ENCODE results near the gene UBAC2.

Gene UBAC2

GRCh38 chr13:99393791-99394735 is 193.4 kb downstream of the UBAC2 start:
- Histone ChIP-seq H3F3A (ENCODE audit: insufficient read depth, low read length) (no peaks in the 10 kb centered on the region), H3K9me2 (ENCODE audit: low read depth, low read length) (no peaks in the 10 kb centered on the region), H3K4me2 (ENCODE audit: low read length) (no peak overlapping the region), H3K4me1 (ENCODE audit: insufficient read depth, low read length, severe bottlenecking) (no peaks in the 10 kb centered on the region), H3K9me3 (ENCODE audit: low read length) (no peaks in the 10 kb centered on the region), H4K20me1 (ENCODE audit: insufficient read depth, low read length) (no peaks in the 10 kb centered on the region), H2AFZ (ENCODE audit: low read length) (no peak overlapping the region), H3K4me3 (ENCODE audit: low read depth, low read length, poor library complexity, severe bottlenecking) (no peak overlapping the region), H3K27ac (ENCODE audit: low read depth, low read length, poor library complexity, severe bottlenecking) (no peak overlapping the region), H3K36me3 (ENCODE audit: insufficient read depth, low read length) (no peaks in the 10 kb centered on the region), H3K27me3 (ENCODE audit: insufficient read depth, low read length) (peaks cover 10% of the 10 kb centered on the region; the same call in 1 of the 2 replicates), H3K9ac (ENCODE audit: low read length) (no peak overlapping the region), H3K79me2 (ENCODE audit: insufficient read depth, low read length) (no peaks in the 10 kb centered on the region)
- no peak for TF ChIP-seq EZH2 (IDR thresholded peaks at IDR 0.05; ENCODE audit: borderline replicate concordance, low read length)
- no peak for TF ChIP-seq CTCF (IDR thresholded peaks at IDR 0.05; ENCODE audit: low read length)

- Histone ChIP-seq H3F3A (ENCODE audit: insufficient read depth, low read length) (no peaks in the 10 kb centered on the region), H3K79me2 (ENCODE audit: insufficient read depth, low read length) (no peaks in the 10 kb centered on the region), H2AFZ (ENCODE audit: low read length) (no peak overlapping the region), H3K4me1 (ENCODE audit: insufficient read depth, low read length, severe bottlenecking) (no peaks in the 10 kb centered on the region), H3K27me3 (ENCODE audit: insufficient read depth, low read length) (peaks cover 10% of the 10 kb centered on the region; the same call in 1 of the 2 replicates), H3K4me3 (ENCODE audit: low read depth, low read length, poor library complexity, severe bottlenecking) (no peak overlapping the region), H3K4me2 (ENCODE audit: low read length) (no peak overlapping the region), H3K36me3 (ENCODE audit: insufficient read depth, low read length) (no peaks in the 10 kb centered on the region), H4K20me1 (ENCODE audit: insufficient read depth, low read length) (no peaks in the 10 kb centered on the region), H3K9me3 (ENCODE audit: low read length) (no peaks in the 10 kb centered on the region), H3K27ac (ENCODE audit: low read depth, low read length, poor library complexity, severe bottlenecking) (no peak overlapping the region), H3K9me2 (ENCODE audit: low read depth, low read length) (no peaks in the 10 kb centered on the region), H3K9ac (ENCODE audit: low read length) (no peak overlapping the region)
- no peak for TF ChIP-seq CTCF (IDR thresholded peaks at IDR 0.05; ENCODE audit: low read length)
- no peak for TF ChIP-seq EZH2 (IDR thresholded peaks at IDR 0.05; ENCODE audit: borderline replicate concordance, low read length)
Observed at GRCh38 chr13:99395436-99395835, 194.8 kb downstream of the UBAC2 start.

GRCh38 chr13:99396446-99396845 is 195.8 kb downstream of the UBAC2 start:
- Histone ChIP-seq H4K20me1 (ENCODE audit: insufficient read depth, low read length) (no peaks in the 10 kb centered on the region), H3K36me3 (ENCODE audit: insufficient read depth, low read length) (no peaks in the 10 kb centered on the region), H3F3A (ENCODE audit: insufficient read depth, low read length) (no peaks in the 10 kb centered on the region), H3K4me3 (ENCODE audit: low read depth, low read length, poor library complexity, severe bottlenecking) (no peak overlapping the region), H3K4me1 (ENCODE audit: insufficient read depth, low read length, severe bottlenecking) (no peaks in the 10 kb centered on the region), H3K27me3 (ENCODE audit: insufficient read depth, low read length) (peaks cover 10% of the 10 kb centered on the region; the same call in 1 of the 2 replicates), H3K9me2 (ENCODE audit: low read depth, low read length) (no peaks in the 10 kb centered on the region), H3K4me2 (ENCODE audit: low read length) (no peak overlapping the region), H3K27ac (ENCODE audit: low read depth, low read length, poor library complexity, severe bottlenecking) (no peak overlapping the region), H3K79me2 (ENCODE audit: insufficient read depth, low read length) (no peaks in the 10 kb centered on the region), H3K9me3 (ENCODE audit: low read length) (no peaks in the 10 kb centered on the region), H3K9ac (ENCODE audit: low read length) (no peak overlapping the region), H2AFZ (ENCODE audit: low read length) (no peak overlapping the region)
- no peak for TF ChIP-seq CTCF (IDR thresholded peaks at IDR 0.05; ENCODE audit: low read length)

Measured in OCI-LY1 (cell line).